ENCODE data around the gene MAGEC1.
"Not testable (repeated sequence)": the region's sequence is repeated elsewhere in the genome, so short reads cannot be mapped to it uniquely, and the experiment has no call there.

Gene MAGEC1

DNA sequence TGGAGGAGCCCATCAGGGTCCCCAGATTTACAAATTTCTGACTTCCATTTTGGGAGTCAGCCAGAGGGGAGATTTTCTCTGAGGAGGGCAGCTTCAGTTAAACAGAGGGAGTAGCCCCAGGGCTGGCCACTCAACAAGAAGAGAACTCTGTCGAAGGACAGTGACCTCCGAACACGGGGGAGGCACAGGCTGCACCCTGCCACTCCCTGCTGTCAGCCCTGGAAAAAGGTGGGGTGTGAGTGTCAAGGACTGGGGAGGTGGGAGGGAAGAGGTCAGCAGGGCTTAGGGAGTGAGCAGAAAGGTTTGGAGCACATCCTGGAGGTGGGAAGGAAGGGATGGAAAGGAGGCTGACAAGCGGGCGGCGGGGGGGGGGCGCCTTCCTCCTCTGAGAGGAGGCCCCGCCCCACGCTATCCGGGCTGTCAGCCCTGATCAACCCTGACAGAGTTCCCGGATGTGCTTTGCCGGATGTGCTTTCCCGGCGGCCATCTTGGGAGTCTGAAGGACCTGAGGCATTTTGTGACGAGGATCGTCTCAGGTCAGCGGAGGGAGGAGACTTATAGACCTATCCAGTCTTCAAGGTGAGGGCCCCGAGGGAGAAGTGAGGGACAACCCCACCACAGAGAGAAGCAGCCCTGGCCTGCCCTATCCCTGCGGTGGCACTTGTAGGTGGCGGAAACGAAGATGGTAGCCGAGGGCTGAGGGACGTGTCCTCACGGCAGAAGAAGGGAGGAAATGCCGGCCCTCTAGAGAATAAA is at the start of gene MAGEC1:
Gene MAGEC1, plus strand, starts transcription at position 495 of the 756 bp plus-strand sequence. CDS start 1,179 bp downstream, outside the sequence.
- DNase-seq (ENCODE audit: low spot score) = no peak

DNA sequence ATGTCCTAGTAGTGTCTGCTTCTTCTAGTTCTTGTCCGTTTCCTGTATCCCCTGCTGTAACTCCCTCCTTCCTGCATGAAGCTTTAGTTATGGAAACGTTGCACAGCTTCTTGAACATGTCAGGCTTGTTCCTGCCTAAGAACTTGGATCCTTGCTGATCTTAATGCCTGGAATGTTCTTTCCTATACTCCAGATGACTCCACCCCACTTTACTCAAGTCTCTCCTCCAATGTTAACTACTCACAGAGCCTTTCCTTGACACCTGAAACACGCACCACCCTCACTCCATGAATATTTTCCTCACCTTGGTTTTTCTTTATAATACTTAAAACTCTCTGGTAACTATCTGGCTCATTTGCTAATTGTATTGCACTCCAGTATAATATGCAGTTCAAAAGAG is 46.2 kb upstream of the MAGEC1 start:
- no peak for DNase-seq (ENCODE audit: low spot score)

DNA sequence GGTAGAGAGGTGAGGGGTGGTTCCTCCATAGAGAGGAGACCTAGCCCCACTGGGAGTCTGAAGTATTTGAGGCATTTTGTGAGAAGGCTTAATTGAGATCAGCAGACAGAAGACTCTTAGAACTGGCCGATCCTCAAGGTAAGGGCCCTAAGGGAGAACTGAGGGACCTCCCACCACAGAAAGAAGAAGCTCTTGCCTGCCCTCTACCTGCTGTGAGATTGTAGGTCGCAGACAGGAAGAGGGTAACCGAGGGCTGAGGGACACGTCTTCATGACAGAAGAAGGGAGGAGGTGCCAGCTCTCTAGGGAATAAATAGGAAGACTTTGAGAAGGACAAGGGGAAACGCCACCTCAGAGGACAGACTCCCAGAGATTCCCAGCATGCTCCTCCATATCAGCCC is 24.1 kb upstream of the MAGEC1 start:
- no peak for DNase-seq (ENCODE audit: low spot score)

GRCh38 chrX:141888811-141889210 is 14.9 kb upstream of the MAGEC1 start:
- DNase-seq (ENCODE audit: low spot score) = not testable (repeated sequence)

- no peak for DNase-seq (ENCODE audit: low spot score)
These were observed 9.0 kb upstream of the MAGEC1 start for GRCh38 chrX:141894733-141895132.

DNA sequence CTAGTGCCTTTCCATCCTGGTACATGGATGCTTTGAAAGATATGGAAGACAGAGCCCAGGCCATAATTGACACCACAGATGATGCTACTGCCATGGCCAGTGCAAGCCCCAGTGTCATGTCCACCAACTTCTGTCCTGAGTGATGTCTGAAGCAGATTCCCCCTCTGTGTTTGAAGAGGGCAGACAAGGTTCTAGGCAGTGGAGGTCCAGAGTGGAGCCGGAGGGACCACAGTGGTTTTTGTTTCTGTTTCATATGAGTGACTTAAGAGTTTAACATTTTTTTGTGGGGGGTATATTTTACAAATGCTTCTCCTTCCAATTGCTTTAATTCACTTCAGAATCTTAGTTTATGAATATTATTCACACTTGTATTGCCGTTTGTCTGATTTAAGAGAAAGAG is 6.0 kb upstream of the MAGEC1 start:
- no peak for DNase-seq (ENCODE audit: low spot score)

GRCh38 chrX:141902366-141902765 is 1.3 kb upstream of the MAGEC1 start:
- no peak for DNase-seq (ENCODE audit: low spot score)

DNA sequence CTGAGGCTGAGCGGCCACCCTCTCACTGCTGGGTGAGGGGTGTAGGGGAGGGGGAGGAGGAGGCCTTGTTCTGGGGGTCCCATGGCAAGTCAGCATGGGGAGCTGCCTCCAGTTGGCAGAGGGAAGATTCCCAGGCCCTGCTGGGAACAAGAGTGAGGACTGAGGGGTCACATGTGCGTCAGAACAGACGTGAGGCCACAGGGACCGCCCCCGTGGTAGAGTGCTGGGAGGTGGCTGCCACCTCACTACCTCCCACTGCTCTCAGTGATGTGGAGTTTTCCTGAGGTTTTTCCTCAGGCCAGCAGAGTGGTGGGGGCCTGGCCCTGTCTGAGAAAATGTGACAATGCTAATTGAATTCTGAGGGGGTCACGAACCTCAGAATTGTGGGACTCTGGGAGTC is 568 bp downstream of the MAGEC1 start:
- DNase-seq (ENCODE audit: low spot score) = no peak

DNA sequence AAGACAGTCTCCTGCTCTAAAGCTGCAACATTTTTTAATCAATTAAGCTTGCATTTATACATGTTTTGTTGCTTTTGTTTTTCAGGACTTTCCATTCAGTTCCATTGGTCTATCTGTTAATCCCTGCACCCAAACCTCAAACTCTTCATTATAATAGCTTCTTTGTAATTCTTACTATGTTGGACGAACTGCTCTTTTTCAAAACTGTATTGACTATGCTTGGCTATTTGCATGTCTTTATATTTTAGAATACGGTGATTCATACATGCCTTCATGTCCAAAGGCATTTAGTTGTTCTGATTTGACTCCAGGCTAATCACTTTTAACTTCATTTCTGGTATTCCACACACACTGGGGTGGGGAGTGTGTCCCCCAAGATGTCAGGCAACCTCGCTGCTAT is 14.1 kb downstream of the MAGEC1 start:
- DNase-seq (ENCODE audit: low spot score) = no peak

DNA sequence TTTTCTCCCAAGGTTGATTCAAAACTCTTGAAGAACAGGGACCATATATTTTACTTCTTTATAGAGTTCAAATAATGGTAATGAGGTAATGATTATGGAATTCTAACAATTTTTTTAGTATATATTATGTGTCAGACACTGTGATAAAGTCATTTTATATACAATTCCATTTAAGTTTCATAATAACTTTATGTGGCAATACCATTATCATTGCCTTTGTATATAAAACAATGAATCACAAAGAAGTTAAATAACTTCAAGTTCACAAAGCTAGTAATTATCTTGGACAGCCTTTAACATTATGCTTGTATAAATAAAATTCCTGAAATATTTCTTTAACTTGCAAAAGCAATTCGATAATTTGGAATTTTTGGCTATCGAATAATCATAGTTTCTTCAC is 20.6 kb downstream of the MAGEC1 start:
- DNase-seq (ENCODE audit: low spot score) = no peak

DNA sequence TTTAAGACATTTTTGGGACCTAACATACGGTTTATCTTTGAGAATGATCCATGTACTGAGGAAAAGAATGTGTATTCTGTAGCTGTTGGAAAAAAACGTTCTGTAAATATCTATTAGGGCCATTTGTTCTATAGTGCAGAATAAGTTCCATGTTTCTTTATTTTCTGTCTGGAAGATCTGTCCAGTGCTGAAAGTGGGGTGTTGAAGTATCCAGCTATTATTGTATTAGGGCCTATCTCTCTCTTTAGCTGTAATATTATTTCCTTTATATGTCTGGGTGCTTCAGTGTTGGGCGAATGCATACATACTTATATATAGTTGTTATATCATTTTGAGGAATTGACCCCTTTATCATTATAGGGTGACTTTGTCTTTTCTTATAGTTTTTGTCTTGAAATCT is 24.7 kb downstream of the MAGEC1 start:
- DNase-seq (ENCODE audit: low spot score) = no peak

DNA sequence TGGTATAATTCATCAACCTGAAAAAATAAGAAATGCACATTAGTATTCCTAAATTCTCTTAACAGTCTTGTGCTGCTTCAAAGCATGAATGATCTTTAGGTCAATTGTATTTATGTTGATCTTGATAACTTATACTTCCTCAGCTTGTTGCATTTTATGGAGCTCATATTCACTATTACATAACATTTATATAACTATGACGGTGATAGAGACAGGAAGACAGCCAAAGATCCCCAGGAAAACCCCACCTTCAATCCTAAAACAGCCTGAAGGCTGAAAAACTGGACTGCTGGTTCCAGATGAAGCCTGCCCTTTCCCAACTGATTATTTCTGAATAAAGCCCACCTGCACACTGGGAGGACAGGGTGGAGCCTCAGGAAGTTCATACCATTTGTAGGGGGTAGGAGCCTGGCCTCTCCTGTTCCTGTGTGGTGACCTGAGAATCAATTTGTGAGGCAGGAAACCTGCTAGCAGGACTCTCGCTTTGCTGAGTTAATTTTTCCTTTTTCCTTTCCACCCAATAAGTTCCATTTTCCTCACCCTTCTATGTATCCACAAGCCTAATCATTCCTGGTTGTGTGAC is 30.5 kb downstream of the MAGEC1 start:
- no peak for DNase-seq (ENCODE audit: low spot score)

GRCh38 chrX:141935645-141936044 is 32.0 kb downstream of the MAGEC1 start:
- no peak for DNase-seq (ENCODE audit: low spot score)

- DNase-seq (ENCODE audit: low spot score) = no peak
These were observed 32.4 kb downstream of the MAGEC1 start for GRCh38 chrX:141936080-141936479.

GRCh38 chrX:141941234-141941633 is 37.5 kb downstream of the MAGEC1 start:
- no peak for DNase-seq (ENCODE audit: low spot score)

DNA sequence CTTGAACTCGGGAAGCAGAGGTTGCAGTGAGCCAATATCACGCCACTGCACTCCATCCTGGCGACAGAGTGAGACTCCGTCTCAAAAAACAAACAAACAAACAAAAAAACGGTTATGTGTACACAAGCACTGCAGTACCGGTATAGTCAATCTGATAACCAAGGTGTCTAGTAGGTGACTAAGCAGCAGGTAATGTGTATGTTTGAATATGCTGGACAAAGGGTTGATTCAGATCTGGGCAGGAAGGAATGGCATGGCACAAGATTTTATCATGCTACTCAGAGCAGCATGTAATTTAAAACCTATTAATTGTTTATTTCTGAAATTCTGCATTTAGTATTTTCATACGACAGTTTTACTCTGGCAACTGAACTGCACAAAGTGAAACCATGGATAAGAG is 41.7 kb downstream of the MAGEC1 start:
- no peak for DNase-seq (ENCODE audit: low spot score)

DNA sequence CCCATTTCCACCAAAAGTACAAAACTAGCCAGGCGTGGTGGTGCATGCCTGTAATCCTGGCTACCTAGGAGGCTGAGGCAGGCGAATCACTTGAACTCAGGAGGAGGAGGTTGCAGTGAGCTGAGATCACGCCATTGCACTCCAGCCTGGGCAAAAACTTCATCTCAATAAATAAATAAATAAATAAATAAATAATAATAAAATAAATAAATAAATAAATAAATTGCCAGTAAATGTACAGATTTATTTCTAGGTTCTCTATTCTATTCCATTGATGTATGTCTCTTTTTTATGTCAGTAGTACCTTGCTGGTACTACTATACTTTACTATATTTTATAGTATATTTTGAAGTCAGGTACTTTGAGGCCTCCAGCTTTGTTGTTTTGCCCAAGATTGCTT is 43.7 kb downstream of the MAGEC1 start:
- no peak for DNase-seq (ENCODE audit: low spot score)

DNA sequence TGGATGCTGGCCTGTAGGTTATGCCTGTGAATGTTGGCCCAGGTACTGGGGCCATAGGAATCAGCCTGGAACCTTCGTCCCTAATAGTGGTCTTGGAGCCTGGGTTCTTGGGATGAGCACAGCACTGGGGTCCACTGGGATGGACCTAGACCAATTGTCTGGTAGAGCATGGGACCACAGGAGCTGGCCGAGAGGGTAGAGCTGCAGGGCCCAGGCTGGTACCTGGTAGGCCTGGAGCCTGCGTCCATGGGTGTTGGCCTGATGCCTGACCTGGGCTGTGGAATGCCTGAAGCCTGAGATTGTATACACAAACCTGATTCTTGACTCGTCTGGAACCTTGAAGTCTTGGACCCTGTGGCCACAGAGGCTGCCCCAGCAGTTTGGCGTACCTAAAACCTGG is 48.9 kb downstream of the MAGEC1 start:
- no peak for DNase-seq (ENCODE audit: low spot score)

DNA sequence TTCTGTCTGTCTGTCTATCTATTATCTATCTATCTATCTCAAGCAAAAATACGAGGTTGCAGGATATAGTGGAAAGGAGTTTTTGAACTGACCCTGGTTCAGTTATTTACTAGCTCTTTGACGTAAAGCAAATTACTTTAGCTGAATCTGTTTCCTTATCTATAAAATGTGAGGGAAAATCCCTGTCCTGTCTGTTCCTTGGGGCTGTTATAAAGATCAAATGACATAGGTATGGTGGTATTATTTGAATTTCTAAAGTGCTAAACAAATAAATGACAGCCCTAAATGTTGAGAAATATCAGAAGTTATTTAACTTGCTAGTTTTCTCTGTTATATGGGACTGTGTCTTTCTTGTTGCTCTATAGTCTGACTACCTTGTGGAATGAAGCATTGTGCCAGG is 55.0 kb downstream of the MAGEC1 start:
- no peak for DNase-seq (ENCODE audit: low spot score)

Data from hematopoietic multipotent progenitor cell treated with erythropoietin and hydrocortisone succinate and interleukin-3 and kit ligand, for 17 days (in vitro differentiated cells).